DND-41 (cell line): ENCODE results near the gene SEC24D.

Experiments used
- CTCF ChIP-seq: IDR thresholded peaks from 2 replicates; pipeline ENCODE4 v1.5.1; 2012; ENCODE audit warnings: borderline replicate concordance, low read length, moderate library complexity, mild to moderate bottlenecking; ENCODE audit not compliant: poor library complexity, severe bottlenecking; ENCODE audit errors: extremely low read depth
- EZH2 ChIP-seq: IDR thresholded peaks from 3 replicates; pipeline ENCODE4 v1.6.1; 2012; ENCODE audit warnings: borderline replicate concordance, low read depth, mild to moderate bottlenecking, moderate library complexity, low read length, inconsistent platforms; ENCODE audit not compliant: severe bottlenecking

GRCh38 chr4:118736900-118737299 lies 99.0 kb downstream of the SEC24D start:
- no peak for TF ChIP-seq CTCF
- no peak for TF ChIP-seq EZH2
